Fibroblast of lung (primary cell): ENCODE data around the gene TMEM26. TPM values are rescaled to one million over a fixed set of nuclear protein-coding genes. Genes with fewer than 3 reads are reported as not detected.

Experiments used
- DNase-seq, 2 donors: peaks; one replicate each; pipeline versions ENCODE4 v3.0.0 to v3.0.0-alpha.2; 2010; ENCODE audit warnings: low read depth in 2 of 2
- H2AFZ ChIP-seq: 2 replicates; pipeline ENCODE4 v1.5.1; 2012; ENCODE audit warnings: low read length, control low read depth, inconsistent platforms
- H3K27ac ChIP-seq: 2 replicates; pipeline ENCODE4 v1.5.1; 2011; ENCODE audit warnings: low read length, control low read depth; ENCODE audit not compliant: insufficient read depth
- H3K27me3 ChIP-seq: 2 replicates; pipeline ENCODE4 v1.5.1; 2011; ENCODE audit warnings: mild to moderate bottlenecking, low read length; ENCODE audit not compliant: control insufficient read depth, insufficient read depth
- H3K36me3 ChIP-seq: 2 replicates; pipeline ENCODE4 v1.5.1; 2011; ENCODE audit warnings: low read length; ENCODE audit not compliant: control insufficient read depth, insufficient read depth
- H3K4me1 ChIP-seq: 2 replicates; pipeline ENCODE4 v1.5.1; 2011; ENCODE audit warnings: low read length; ENCODE audit not compliant: control insufficient read depth, insufficient read depth; ENCODE audit errors: extremely low read depth
- H3K4me2 ChIP-seq: 2 replicates; pipeline ENCODE4 v1.5.1; 2011; ENCODE audit warnings: low read length, control low read depth; ENCODE audit not compliant: insufficient read depth; ENCODE audit errors: extremely low read depth
- H3K4me3 ChIP-seq, 4 experiments: fragments of 200-600 bp in 1 of 4; sonication (generic) in 1 of 4; replicated peaks in 1 of 4; 2 replicates each; pipeline ENCODE4 v1.5.1; 2011 to 2016; ENCODE audit warnings: low read length in 4 of 4, low read depth in 3 of 4, mild to moderate bottlenecking in 3 of 4, control low read depth in 2 of 4, inconsistent platforms in 1 of 4, mixed read lengths in 1 of 4; ENCODE audit not compliant: insufficient read depth in 1 of 4; ENCODE audit errors: control extremely low read depth in 1 of 4
- H3K79me2 ChIP-seq: 2 replicates; pipeline ENCODE4 v1.5.1; 2012; ENCODE audit warnings: mild to moderate bottlenecking, low read length, inconsistent platforms; ENCODE audit not compliant: control insufficient read depth, insufficient read depth
- H3K9ac ChIP-seq: 2 replicates; pipeline ENCODE4 v1.5.1; 2011; ENCODE audit warnings: mild to moderate bottlenecking, low read length, control low read depth; ENCODE audit not compliant: insufficient read depth
- H3K9me3 ChIP-seq: 2 replicates; pipeline ENCODE4 v1.5.1; 2012; ENCODE audit warnings: low read depth, low read length; ENCODE audit not compliant: control insufficient read depth, insufficient read depth
- H4K20me1 ChIP-seq: 2 replicates; pipeline ENCODE4 v1.5.1; 2011; ENCODE audit warnings: low read length; ENCODE audit not compliant: control insufficient read depth, insufficient read depth; ENCODE audit errors: extremely low read depth
- EZH2 ChIP-seq: IDR thresholded peaks from 2 replicates; pipeline ENCODE4 v1.5.1; 2012; ENCODE audit warnings: low read length, control low read depth, mild to moderate bottlenecking; ENCODE audit errors: missing control alignments
- polyA plus RNA-seq, 2 donors: library from polyadenylated mRNA; depleted of rRNA in 1 of 2; stranded (reverse) in 1 of 2; unstranded in 1 of 2; fragments of >200 nt; gene quantifications; 2 replicates each; pipeline ENCODE4 v1.2.1, GENCODE V29; 2011 to 2012; ENCODE audit warnings: missing spikeins in 1 of 2
- total RNA-seq: library from RNA; depleted of rRNA; stranded (reverse); fragments of >200 nt; gene quantifications from 2 replicates; pipeline ENCODE4 v1.2.1, GENCODE V29; 2014
- TF ChIP-seq, protein P1 (sequence below), 2 donors: IDR thresholded peaks in 1 of 2; conservative IDR thresholded peaks in 1 of 2; 1 replicate in 1 of 2; 2 replicates in 1 of 2; pipeline ENCODE4 v1.5.1; 2011 to 2012; ENCODE audit warnings: low read length in 2 of 2, control low read depth in 1 of 2, inconsistent platforms in 1 of 2, low read depth in 1 of 2, mild to moderate bottlenecking in 1 of 2

TMEM26 gene
- total and polyA plus RNA-seq, 2 donors (not counting 1 experiment from before 2014, with no cell fraction given), result 1.4 to 2.3 TPM

DNA sequence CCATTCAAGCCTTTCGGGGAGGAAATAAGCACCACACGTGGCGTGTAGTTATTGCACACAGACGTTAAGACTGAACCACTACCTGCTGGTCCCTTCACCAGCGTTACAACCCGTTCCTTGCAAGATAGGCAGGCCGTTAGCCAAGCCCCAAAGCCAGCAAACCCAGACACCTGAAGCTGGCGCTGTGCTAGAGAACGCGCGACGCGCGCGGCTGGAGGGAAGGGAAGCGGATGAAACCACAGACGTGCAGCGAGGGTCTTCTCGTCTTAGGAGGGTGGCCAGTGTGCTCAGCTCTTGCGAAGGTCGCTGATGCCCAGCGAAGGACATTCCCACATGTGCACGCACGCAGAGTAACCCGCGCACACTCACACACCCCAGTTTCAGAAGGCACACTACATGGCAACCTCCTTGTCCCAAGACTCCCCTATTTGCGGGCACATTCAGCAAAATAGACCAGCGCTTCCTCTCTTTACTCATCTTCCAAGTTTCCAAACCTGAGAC, 980 bp downstream of the TMEM26 start:
- Histone ChIP-seq H3K4me2 (peak overlapping the region; percentile 97), H3K79me2 (no peaks in the 10 kb centered on the region), H3K4me1 (peaks cover 7% of the 10 kb centered on the region), H3K36me3 (no peaks in the 10 kb centered on the region), H3K27me3 (no peaks in the 10 kb centered on the region), H4K20me1 (no peaks in the 10 kb centered on the region), H2AFZ (peak overlapping the region; percentile 93), H3K27ac (no peak overlapping the region), H3K9me3 (no peaks in the 10 kb centered on the region), H3K9ac (no peak overlapping the region), H3K4me3 (peak overlapping the region; percentile 70 to 77 (median 73))
- TF ChIP-seq EZH2, result no peak
- TF ChIP-seq, protein P1, sequence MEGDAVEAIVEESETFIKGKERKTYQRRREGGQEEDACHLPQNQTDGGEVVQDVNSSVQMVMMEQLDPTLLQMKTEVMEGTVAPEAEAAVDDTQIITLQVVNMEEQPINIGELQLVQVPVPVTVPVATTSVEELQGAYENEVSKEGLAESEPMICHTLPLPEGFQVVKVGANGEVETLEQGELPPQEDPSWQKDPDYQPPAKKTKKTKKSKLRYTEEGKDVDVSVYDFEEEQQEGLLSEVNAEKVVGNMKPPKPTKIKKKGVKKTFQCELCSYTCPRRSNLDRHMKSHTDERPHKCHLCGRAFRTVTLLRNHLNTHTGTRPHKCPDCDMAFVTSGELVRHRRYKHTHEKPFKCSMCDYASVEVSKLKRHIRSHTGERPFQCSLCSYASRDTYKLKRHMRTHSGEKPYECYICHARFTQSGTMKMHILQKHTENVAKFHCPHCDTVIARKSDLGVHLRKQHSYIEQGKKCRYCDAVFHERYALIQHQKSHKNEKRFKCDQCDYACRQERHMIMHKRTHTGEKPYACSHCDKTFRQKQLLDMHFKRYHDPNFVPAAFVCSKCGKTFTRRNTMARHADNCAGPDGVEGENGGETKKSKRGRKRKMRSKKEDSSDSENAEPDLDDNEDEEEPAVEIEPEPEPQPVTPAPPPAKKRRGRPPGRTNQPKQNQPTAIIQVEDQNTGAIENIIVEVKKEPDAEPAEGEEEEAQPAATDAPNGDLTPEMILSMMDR (conservative IDR thresholded peaks at IDR 0.05 in 1 of 2, IDR thresholded peaks at IDR 0.05 in 1 of 2; ENCODE audit: low read depth in 1 of 2, low read length in 2 of 2), result no peak
- DNase-seq, result peak; percentile 27 to 29

DNA sequence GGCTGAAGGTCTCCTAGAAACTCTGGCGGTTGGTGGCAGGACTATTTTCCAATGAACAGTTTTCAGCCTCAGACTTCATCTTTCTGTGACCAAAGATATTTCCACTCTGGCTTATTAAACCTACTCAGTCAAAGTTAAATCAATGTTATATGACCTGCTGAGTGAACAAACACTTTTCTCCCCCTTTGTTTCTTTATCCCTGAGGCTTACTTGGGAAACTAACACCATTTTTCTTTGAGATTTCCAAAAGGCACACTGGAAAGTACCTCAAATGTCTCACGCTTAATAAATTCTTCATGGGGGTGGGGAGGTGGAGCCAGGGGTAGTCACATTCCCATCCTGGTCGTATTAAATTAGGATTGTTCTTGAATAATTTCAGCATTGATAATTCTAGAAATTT, 1.8 kb downstream of the TMEM26 start:
- Histone ChIP-seq H3K9me3 (no peaks in the 10 kb centered on the region), H3K4me3 (no peak overlapping the region), H3K4me2 (no peak overlapping the region), H3K79me2 (no peaks in the 10 kb centered on the region), H3K27ac (no peak overlapping the region), H4K20me1 (no peaks in the 10 kb centered on the region), H3K36me3 (no peaks in the 10 kb centered on the region), H2AFZ (no peak overlapping the region), H3K9ac (no peak overlapping the region), H3K27me3 (no peaks in the 10 kb centered on the region), H3K4me1 (peaks cover 7% of the 10 kb centered on the region)
- DNase-seq, result no peak
- TF ChIP-seq, protein P1 (conservative IDR thresholded peaks at IDR 0.05 in 1 of 2, IDR thresholded peaks at IDR 0.05 in 1 of 2; ENCODE audit: low read depth in 1 of 2, low read length in 2 of 2), result no peak
- no peak for TF ChIP-seq EZH2

DNA sequence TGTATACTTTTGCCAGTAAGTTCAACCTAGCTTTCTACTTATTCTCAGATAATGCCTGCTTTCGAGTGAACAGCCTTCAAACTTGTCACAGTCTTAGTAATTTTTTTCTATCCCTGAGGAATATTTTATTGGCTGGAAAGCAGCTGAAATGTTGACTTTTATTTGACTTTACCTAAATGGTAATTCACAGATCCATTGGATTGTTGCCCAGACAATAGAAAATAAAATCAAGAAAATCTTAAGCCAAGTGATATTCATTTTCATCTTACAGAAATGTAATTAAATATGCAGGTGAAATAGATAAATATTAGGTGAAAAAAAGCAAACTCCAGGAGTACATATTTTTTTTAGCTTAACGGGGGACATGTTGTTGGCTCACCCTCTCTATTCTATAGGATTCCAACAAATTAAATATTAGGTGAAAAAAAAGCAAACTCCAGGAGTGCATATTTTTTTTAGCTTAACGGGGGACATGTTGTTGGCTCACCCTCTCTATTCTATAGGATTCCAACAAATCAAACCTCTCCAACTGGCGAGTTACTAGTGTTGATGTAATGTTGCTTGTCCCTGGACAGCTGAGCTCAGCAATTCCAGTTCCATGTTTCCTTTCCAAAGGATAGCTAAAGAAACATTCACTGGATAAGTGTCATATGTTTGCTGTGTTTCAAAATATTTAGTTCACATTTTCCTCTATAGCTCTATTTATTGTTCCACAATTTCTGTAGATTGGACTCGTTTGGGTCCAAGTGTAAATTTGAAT, 4.2 kb downstream of the TMEM26 start:
- no peak overlapping the region for H3K9ac ChIP-seq
- DNase-seq, result peak in 1 of 2 donors; percentile 28

More for the DNA sequence above, 4.2 kb downstream of the TMEM26 start:
- Histone ChIP-seq H3K9me3 (no peaks in the 10 kb centered on the region), H3K4me3 (no peak overlapping the region), H2AFZ (no peak overlapping the region), H3K36me3 (no peaks in the 10 kb centered on the region), H3K27ac (no peak overlapping the region), H3K4me2 (no peak overlapping the region), H3K27me3 (no peaks in the 10 kb centered on the region), H4K20me1 (no peaks in the 10 kb centered on the region), H3K79me2 (no peaks in the 10 kb centered on the region), H3K4me1 (peaks cover 7% of the 10 kb centered on the region)
- no peak for TF ChIP-seq EZH2
- TF ChIP-seq, protein P1 (conservative IDR thresholded peaks at IDR 0.05 in 1 of 2, IDR thresholded peaks at IDR 0.05 in 1 of 2; ENCODE audit: low read depth in 1 of 2, low read length in 2 of 2), result no peak
